GM19351 (cell line): ENCODE results near the gene LDAH.

ENCODE experiments used
- ATAC-seq: cut with Tn5 transposase; IDR thresholded peaks from one replicate; pipeline ENCODE4 v1.9.1; 2021; ENCODE audit warnings: mild to moderate bottlenecking, moderate library complexity; ENCODE audit not compliant: unreplicated experiment

LDAH gene

DNA sequence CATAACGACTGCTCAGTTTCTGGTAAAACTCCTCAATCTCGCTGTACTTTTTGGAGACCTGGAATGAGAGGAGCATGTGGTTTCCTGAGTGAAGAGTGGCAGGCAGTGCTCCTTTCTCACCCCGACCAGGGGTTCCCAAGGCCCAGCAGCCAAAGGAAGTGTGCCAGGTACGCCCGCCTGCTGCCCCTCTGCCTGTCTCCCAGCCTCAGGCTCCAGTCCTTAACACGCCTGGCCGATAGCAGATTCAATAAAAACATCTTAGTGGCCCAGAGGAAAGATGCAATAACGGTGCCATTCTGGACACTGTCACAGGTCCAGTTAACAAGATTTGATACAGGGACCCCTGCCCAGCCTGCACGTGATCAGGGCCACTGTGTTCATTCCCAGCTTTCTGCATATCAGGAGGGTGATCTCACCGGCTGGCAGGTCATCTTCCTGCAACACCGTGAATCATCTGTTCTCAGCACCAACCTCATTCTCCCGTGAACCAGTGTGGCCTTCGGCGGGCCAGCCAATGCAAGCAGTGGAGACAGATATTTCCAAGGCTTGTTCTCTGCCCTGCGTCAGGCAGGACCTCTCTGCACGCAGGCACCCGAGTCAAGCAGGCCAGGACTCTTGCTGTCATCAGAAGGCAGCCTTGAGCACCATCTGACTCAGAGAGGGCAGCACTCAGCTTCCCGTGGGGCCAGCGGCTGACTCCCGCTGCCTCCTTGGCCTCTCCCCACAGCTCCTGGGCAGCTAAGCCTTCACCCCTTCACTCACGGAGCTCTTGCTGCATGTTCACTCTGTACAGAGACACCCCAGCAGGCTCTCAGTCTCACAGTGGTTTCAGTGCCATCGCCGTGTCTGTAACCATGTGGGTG is 181.5 kb downstream of the LDAH start:
- no peak for ATAC-seq

DNA sequence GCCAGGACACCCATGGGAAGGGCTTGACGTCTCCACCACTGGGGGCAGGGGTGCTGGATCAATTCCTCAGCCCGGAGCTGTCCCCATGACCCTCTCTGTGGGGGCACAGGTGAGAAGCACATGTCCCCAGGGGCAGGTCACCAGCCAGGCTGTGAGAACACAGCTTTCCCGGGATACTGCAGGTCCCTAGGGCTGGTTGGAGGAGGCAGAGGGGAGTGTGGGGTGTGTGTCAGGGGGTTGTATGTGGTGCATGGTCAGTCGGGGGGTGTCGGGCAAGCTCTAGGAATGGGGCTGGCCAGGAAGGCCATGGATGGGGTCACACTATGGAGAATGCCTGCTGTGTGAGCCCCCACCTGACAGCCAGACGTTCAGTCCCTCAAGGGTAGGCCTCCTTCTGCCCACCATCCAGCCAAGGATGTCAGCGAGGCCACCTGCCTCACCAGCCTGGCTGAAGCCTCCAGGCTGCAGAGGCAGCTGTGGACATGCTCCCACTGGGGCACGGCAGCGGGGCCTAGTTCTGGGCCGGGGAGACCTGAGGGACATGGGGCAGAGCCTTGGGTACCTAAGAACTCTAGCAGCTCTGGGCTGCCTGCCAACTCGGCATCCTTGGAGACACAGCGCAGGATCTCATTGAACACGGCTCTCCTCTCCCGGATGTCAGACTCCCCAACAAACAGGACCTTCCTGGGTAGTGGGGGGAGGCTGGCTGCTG is 182.3 kb downstream of the LDAH start:
- no peak for ATAC-seq

DNA sequence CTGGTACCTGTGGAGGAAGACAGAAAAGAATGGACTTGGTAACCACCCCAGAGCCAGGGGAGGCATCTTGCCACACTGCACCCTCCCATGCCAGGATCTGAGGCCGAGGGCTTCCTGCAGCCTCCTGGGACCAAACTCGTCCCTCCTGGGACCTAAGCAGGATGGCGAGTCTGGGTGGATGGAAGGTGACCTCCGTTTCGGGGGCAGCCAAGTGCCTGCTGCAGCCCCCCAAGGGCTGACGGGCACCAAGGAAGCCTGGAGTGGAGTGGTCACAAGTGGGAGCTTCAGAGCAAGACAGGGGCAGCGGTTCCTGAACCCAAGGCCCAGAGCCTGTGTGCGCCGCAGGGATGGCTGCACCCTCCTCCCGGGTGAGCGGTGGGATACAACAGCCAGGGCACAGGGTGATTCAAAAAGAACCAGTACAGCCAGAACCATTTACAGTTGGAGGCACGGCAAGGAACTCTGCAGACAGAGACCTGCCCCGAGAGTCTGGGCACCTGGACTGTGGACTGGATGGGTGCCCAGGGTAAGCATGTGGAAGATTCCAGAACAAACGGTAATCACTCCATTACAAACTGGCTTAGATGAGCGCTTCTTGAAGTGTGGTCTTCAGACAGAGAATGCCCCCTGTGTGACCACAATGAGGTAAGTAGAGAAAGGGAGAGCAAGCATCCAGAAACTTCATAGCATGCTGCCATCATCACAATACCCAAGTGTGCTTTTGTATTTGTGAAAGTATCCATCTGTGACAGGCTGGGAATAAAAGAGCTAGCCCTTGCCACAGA is 184.1 kb downstream of the LDAH start:
- ATAC-seq = no peak

DNA sequence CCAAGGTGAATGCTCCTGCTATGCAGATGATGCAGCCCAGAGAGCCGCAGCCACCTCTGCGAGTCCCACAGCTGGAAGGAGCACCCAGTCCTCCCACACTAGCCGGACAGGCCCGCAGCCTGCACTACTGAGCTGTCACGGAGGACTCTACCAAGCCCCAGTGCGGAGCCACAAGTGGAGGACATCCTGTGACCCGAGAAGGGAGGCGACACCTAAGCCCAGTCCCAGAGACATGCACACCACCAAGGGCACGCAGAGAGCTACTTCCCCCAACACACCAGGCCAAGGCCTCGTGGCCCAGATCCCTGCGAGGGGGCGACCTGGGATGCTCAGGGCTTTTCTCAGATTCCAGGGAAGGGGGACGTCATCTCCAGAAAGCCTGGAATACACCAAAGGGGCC is 184.9 kb downstream of the LDAH start:
- no peak for ATAC-seq

DNA sequence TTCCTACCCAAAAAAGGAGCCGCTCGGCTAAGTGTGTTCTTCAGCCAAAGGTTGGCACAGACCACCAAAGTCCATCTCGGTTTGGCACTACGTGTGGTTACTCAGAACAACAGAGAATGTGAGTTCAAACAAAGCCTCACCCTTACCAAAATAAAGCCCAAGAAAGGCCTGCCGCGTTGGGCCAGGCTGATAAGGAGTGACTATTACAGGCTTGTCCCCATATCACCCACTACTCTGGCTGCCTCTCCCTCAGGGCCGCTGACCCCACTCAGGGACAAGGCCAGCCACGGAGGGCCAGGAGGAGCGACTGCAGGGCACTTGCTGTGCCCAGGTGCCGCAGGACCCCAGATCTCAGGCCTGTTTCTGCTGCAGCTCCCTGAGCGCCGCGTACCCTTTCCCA is 185.8 kb downstream of the LDAH start:
- no peak for ATAC-seq

DNA sequence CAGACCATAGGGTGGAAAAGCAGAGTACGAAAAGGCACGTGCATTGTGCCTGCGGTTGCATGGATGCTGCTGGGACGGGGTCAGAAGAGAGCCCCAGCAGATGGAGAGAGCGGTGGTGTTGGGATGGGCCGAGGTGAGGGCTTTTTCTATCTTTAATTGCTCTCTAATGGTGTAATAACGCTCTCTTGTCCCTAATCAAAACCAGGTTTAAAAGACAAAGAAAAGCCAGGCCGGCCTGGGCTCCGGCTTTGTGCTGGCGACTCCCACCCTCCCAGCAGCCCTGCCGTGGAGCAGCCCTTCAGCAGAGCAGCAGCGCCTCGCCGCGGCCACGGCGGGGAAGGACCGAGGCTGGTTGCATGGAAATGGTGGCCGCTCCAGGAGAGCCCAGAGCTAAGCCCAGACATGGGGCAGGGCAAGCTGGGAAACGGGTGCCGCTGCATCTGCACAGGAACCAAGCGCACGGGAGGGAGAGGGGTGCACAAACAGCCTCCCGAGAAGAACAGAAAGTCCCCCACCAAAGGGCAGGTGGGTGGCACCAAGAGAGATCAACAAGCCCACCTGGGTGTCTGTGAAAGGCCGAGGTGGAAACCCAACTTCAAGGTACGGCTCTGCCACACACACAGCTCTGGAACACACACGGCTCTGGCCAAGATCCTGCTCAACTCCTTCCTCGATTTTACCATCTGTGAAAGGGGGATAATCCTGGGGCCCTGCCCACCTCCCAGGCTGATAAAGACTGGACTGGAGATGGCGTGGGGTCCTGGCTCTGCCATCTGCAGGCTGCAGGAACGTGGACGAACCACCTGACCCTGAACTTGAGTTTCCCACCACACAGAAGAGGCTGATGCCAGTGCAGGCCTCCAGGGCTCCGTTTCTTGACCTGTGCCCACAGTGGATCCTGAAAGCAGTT is 187.0 kb downstream of the LDAH start:
- ATAC-seq = peak; percentile 63

DNA sequence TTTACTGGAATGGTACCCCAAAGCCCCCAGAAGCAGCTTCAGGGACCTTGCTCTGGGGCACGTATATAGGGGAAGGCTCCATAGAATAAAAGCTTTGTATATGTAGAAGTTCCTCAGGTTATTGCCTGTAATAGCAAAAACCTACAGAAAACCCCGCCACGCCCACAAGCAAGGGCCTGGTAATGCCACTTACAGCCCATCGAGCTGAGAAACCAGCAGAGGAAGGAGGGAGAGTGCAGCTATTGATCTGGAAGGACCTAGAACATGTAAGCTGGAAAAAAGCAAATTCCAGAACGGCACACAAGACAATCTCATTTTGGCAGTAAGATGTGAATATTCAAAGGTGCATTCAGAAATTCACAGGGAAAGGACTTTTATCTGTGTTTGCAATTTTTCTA is 187.8 kb downstream of the LDAH start:
- no peak for ATAC-seq

DNA sequence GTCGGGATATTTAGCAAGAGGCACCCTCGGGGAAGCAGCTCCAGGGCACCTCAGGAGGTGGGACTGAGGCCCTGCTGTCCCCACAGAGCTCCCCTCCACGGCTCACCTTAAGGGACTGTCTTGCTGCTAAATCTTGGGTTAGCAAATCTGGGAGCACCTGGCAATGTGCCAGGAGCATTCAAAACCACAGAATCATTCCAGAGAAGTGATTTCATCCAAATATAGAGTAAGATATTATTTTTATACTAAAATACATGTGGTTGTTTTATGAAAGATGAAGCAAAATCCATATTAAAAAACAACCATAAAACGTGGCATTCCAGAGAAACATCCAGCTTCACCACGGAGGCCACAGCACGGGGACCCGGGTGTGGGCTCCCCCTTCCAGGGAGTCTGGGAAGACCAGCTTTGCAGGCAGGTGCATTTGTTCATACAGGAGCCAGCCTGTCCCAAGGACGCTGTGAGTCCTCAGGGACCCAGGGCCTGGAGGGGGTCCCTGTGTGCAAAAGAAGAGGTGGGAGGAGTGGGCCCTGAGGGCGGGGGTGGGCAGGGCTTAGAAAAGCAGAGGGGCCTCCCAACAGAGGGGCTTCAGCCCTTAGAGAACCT is 188.3 kb downstream of the LDAH start:
- ATAC-seq = no peak
